Right lung (tissue), 5 donors: ENCODE results near the gene ADH4. TPM values are rescaled to one million over a fixed set of nuclear protein-coding genes. Genes with fewer than 3 reads are reported as not detected.
"Not testable (repeated sequence)": the region's sequence is repeated elsewhere in the genome, so short reads cannot be mapped to it uniquely, and the experiment has no call there.

Experiments used
- DNase-seq, 2 donors: peaks; one replicate each; pipeline ENCODE4 v3.0.0-alpha.2; 2013
- polyA plus RNA-seq, 5 donors: library from polyadenylated mRNA; unstranded; fragments of 120-200 nt; gene quantifications; one replicate each; pipeline versions ENCODE4 v1.2.1 to v1.2.3, GENCODE V29; 2013; ENCODE audit warnings: inconsistent platforms in 1 of 5, low replicate concordance in 1 of 5; ENCODE audit not compliant: insufficient read length in 5 of 5, insufficient read depth in 1 of 5

The ADH4 gene
- polyA plus RNA-seq, 5 donors, result 0.41 to 2.2 (median 1.3) TPM

- no peak for DNase-seq
These were observed 61.9 kb downstream of the ADH4 start for GRCh38 chr4:99082192-99082591.

GRCh38 chr4:99080869-99081268 lies 63.2 kb downstream of the ADH4 start:
- DNase-seq, result not testable (repeated sequence)

- no peak for DNase-seq
These were observed 64.3 kb downstream of the ADH4 start for GRCh38 chr4:99079625-99080295.

- no peak for DNase-seq
These were observed 65.0 kb downstream of the ADH4 start for GRCh38 chr4:99078931-99079624.

GRCh38 chr4:99078336-99078735 lies 65.8 kb downstream of the ADH4 start:
- DNase-seq, result no peak

GRCh38 chr4:99077177-99077576 lies 66.9 kb downstream of the ADH4 start:
- DNase-seq, result no peak

- no peak for DNase-seq
These were observed 67.7 kb downstream of the ADH4 start for GRCh38 chr4:99076292-99076976.

GRCh38 chr4:99074816-99075215 lies 69.3 kb downstream of the ADH4 start:
- DNase-seq, result no peak

Other genes with a start within 250 kb of the ADH4 start
- 100 to 1,000 TPM in 4 of 5 donors, 10 to 100 TPM in 1; 91.0 to 118 (median 113) TPM for gene EIF4E, start 215.2 kb downstream of the ADH4 start, polyA plus RNA-seq
- gene METAP1, start 148.6 kb downstream of the ADH4 start, polyA plus RNA-seq, result 10 to 100 TPM; 50.6 to 75.4 (median 65.5) TPM
- gene ADH5, start 55.5 kb downstream of the ADH4 start, polyA plus RNA-seq, result 100 to 1,000 TPM; 238 to 308 (median 270) TPM
- 10 to 100 TPM in 4 of 5 donors, 1 to 10 TPM in 1; 9.0 to 24.9 (median 14.1) TPM for gene ADH6, start 74.9 kb upstream of the ADH4 start, polyA plus RNA-seq
- gene ADH1A, start 146.7 kb upstream of the ADH4 start, polyA plus RNA-seq, result 10 to 100 TPM; 10.2 to 19.2 (median 17.0) TPM
- 1,000 to 10,000 TPM in 2 of 5 donors, 100 to 1,000 TPM in 3; 945 to 1,187 (median 983) TPM for gene ADH1B, start 177.1 kb upstream of the ADH4 start, polyA plus RNA-seq
- gene ADH1C, start 208.4 kb upstream of the ADH4 start, polyA plus RNA-seq, result 10 to 100 TPM; 21.1 to 28.6 (median 24.8) TPM